Lower lobe of right lung (tissue), 2 donors: Measurements from ENCODE around the gene ADAMTS12. TPM values are rescaled to one million over a fixed set of nuclear protein-coding genes. Genes with fewer than 3 reads are reported as not detected.

ENCODE experiments used
- ATAC-seq, 2 donors: fragments of 200-7000 bp; cut with Tn5 transposase; one replicate each; pipeline ENCODE4 v1.9.1; 2020 to 2022; ENCODE audit warnings: mild to moderate bottlenecking in 2 of 2, moderate library complexity in 2 of 2
- DNase-seq: peaks from one replicate; pipeline ENCODE4 v3.0.0-alpha.2; 2020
- H3K27ac ChIP-seq: fragments of 200-600 bp; one replicate; pipeline ENCODE4 v1.8.0; 2022
- H3K27me3 ChIP-seq: fragments of 200-600 bp; one replicate; pipeline ENCODE4 v1.8.0; 2022; ENCODE audit warnings: low read depth
- H3K36me3 ChIP-seq: fragments of 200-600 bp; one replicate; pipeline ENCODE4 v1.8.0; 2022; ENCODE audit warnings: mild to moderate bottlenecking
- H3K4me1 ChIP-seq: fragments of 200-600 bp; one replicate; pipeline ENCODE4 v1.8.0; 2022
- H3K4me3 ChIP-seq: fragments of 200-600 bp; one replicate; pipeline ENCODE4 v1.8.0; 2022; ENCODE audit warnings: mild to moderate bottlenecking
- H3K9me3 ChIP-seq: fragments of 200-600 bp; one replicate; pipeline ENCODE4 v1.8.0; 2022
- CTCF ChIP-seq: fragments of 200-600 bp; IDR thresholded peaks from one replicate; pipeline ENCODE4 v1.8.0; 2022; ENCODE audit warnings: antibody characterized with exemption, mild to moderate bottlenecking
- intact Hi-C: fragments of 100-400 bp; cut with DNase I; formaldehyde crosslinking; loops from one replicate; pipeline ENCODE4 v1.11.0; 2022
- total RNA-seq: library from RNA; stranded (reverse); fragmentation: NEBNext Ultra II Directional; extraction: Animal tissue kit (Norgen Biotek cat#: 25700); gene quantifications from one replicate; pipeline ENCODE4 v1.2.1, GENCODE V29; 2021
- donor health status: DM: no; HTN: yes; CAD: no; lungs with severe emphysema.

Gene ADAMTS12
- total RNA-seq, 1 donor from 2014 or later = 7.6 TPM

DNA sequence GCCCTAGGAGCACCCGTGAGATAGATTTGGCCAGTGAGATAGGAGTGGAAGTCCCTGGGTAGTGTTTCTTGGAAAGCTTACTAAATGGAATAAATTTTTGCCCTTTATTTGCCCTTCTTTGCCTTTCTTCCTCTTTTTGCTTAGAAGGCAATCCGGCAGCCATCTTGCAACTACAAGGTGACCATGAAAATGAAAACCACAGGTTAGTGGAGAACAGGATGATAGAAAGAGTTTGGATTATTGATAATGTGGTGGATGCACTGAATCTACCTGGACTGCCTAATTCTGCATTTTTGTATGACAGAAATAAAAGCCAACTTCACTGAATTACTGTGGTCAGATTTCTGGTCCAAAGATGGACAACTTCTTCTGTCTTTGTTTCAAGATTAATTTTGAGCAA lies 417.8 kb downstream of the ADAMTS12 start:
- Histone ChIP-seq H3K27ac (no peak overlapping the region), H3K4me3 (no peak overlapping the region), H3K9me3 (no peaks in the 10 kb centered on the region), H3K27me3 (no peaks in the 10 kb centered on the region), H3K36me3 (peaks cover 57% of the 10 kb centered on the region), H3K4me1 (no peaks in the 10 kb centered on the region)
- intact Hi-C loops = no loop called here
- no peak for TF ChIP-seq CTCF
- no peak for DNase-seq
- no peak for ATAC-seq

Other genes with a start within 250 kb of the ADAMTS12 start
- not detected for gene RXFP3, start 44.4 kb upstream of the ADAMTS12 start, total RNA-seq
- gene SLC45A2, start 92.7 kb upstream of the ADAMTS12 start, total RNA-seq = not detected
- 12.2 TPM for gene AMACR, start 116.1 kb upstream of the ADAMTS12 start, total RNA-seq
- gene C1QTNF3, start 151.2 kb upstream of the ADAMTS12 start, total RNA-seq = 6.7 TPM